ENCODE results near the gene DENND5B.
"Not testable (repeated sequence)": the region's sequence is repeated elsewhere in the genome, so short reads cannot be mapped to it uniquely, and the experiment has no call there.

DENND5B gene

GRCh38 chr12:31456562-31456961 lies 134.4 kb downstream of the DENND5B start:
- Mint-ChIP-seq H3K27ac (no peak overlapping the region), H3K9me3 (no peaks in the 10 kb centered on the region), H3K36me3 (peaks cover 31% of the 10 kb centered on the region), H3K27me3 (no peaks in the 10 kb centered on the region), H3K4me3 (no peak overlapping the region), H3K4me1 (peaks cover under 1% of the 10 kb centered on the region)
- ATAC-seq = no peak

GRCh38 chr12:31444736-31445135 lies 146.2 kb downstream of the DENND5B start:
- no peak overlapping the region for H3K4me3 Mint-ChIP-seq
- H3K36me3 Mint-ChIP-seq = peaks cover 13% of the 10 kb centered on the region
- H3K4me1 Mint-ChIP-seq = no peaks in the 10 kb centered on the region
- no peaks in the 10 kb centered on the region for H3K9me3 Mint-ChIP-seq
- no peak overlapping the region for H3K27ac Mint-ChIP-seq
- no peaks in the 10 kb centered on the region for H3K27me3 Mint-ChIP-seq
- no peak for ATAC-seq

GRCh38 chr12:31440586-31440985 lies 150.3 kb downstream of the DENND5B start:
- ATAC-seq = no peak
- Mint-ChIP-seq H3K4me1 (no peaks in the 10 kb centered on the region), H3K4me3 (no peak overlapping the region), H3K9me3 (no peaks in the 10 kb centered on the region), H3K36me3 (peaks cover 11% of the 10 kb centered on the region), H3K27ac (no peak overlapping the region), H3K27me3 (no peaks in the 10 kb centered on the region)

- Mint-ChIP-seq H3K36me3 (peaks cover 11% of the 10 kb centered on the region), H3K4me3 (no peak overlapping the region), H3K27ac (no peak overlapping the region), H3K9me3 (no peaks in the 10 kb centered on the region), H3K4me1 (peaks cover 2% of the 10 kb centered on the region), H3K27me3 (no peaks in the 10 kb centered on the region)
- no peak for ATAC-seq
Measured at GRCh38 chr12:31440134-31440533, 150.8 kb downstream of the DENND5B start.

GRCh38 chr12:31431721-31432240 lies 159.2 kb downstream of the DENND5B start:
- no peak overlapping the region for H3K4me3 Mint-ChIP-seq
- H3K36me3 Mint-ChIP-seq = peaks cover 16% of the 10 kb centered on the region
- peaks cover 7% of the 10 kb centered on the region for H3K4me1 Mint-ChIP-seq
- no peak for ATAC-seq
- no peaks in the 10 kb centered on the region for H3K27me3 Mint-ChIP-seq
- H3K9me3 Mint-ChIP-seq = no peaks in the 10 kb centered on the region
- H3K27ac Mint-ChIP-seq = no peak overlapping the region

GRCh38 chr12:31423405-31423804 lies 167.5 kb downstream of the DENND5B start:
- no peak for ATAC-seq
- peaks cover 28% of the 10 kb centered on the region for H3K36me3 Mint-ChIP-seq
- H3K27ac Mint-ChIP-seq = no peak overlapping the region
- H3K9me3 Mint-ChIP-seq = no peaks in the 10 kb centered on the region
- no peak overlapping the region for H3K4me3 Mint-ChIP-seq
- no peaks in the 10 kb centered on the region for H3K4me1 Mint-ChIP-seq
- H3K27me3 Mint-ChIP-seq = no peaks in the 10 kb centered on the region

GRCh38 chr12:31412292-31412801 lies 178.6 kb downstream of the DENND5B start:
- H3K4me1 Mint-ChIP-seq = peaks cover 5% of the 10 kb centered on the region
- peaks cover 28% of the 10 kb centered on the region for H3K36me3 Mint-ChIP-seq
- H3K27ac Mint-ChIP-seq = no peak overlapping the region

GRCh38 chr12:31408763-31409162 lies 182.2 kb downstream of the DENND5B start:
- Mint-ChIP-seq H3K4me1 (peaks cover 24% of the 10 kb centered on the region), H3K4me3 (no peak overlapping the region), H3K27me3 (no peaks in the 10 kb centered on the region), H3K9me3 (no peaks in the 10 kb centered on the region), H3K27ac (no peak overlapping the region), H3K36me3 (peaks cover 24% of the 10 kb centered on the region)
- ATAC-seq = no peak

More at GRCh38 chr12:31412292-31412801, 178.6 kb downstream of the DENND5B start:
- Mint-ChIP-seq H3K4me3 (no peak overlapping the region), H3K9me3 (no peaks in the 10 kb centered on the region), H3K27me3 (no peaks in the 10 kb centered on the region)
- ATAC-seq = no peak

- no peaks in the 10 kb centered on the region for H3K9me3 Mint-ChIP-seq
- H3K27ac Mint-ChIP-seq = peak overlapping the region; percentile 77
- H3K27me3 Mint-ChIP-seq = no peaks in the 10 kb centered on the region
- no peak for ATAC-seq
- peaks cover 24% of the 10 kb centered on the region for H3K4me1 Mint-ChIP-seq
- no peak overlapping the region for H3K4me3 Mint-ChIP-seq
- peaks cover 15% of the 10 kb centered on the region for H3K36me3 Mint-ChIP-seq
Measured at GRCh38 chr12:31407562-31407961, 183.4 kb downstream of the DENND5B start.

- Mint-ChIP-seq H3K9me3 (no peaks in the 10 kb centered on the region), H3K4me1 (peaks cover 24% of the 10 kb centered on the region), H3K27ac (peak overlapping the region; percentile 77), H3K27me3 (no peaks in the 10 kb centered on the region), H3K36me3 (peaks cover 22% of the 10 kb centered on the region), H3K4me3 (peak overlapping the region; percentile 17)
- peak; percentile 83 for ATAC-seq
Measured at GRCh38 chr12:31406345-31406744, 184.6 kb downstream of the DENND5B start.

GRCh38 chr12:31405021-31405420 lies 185.9 kb downstream of the DENND5B start:
- no peak overlapping the region for H3K4me3 Mint-ChIP-seq
- no peaks in the 10 kb centered on the region for H3K9me3 Mint-ChIP-seq
- no peaks in the 10 kb centered on the region for H3K27me3 Mint-ChIP-seq
- ATAC-seq = no peak
- peak overlapping the region; percentile 77 for H3K27ac Mint-ChIP-seq
- H3K36me3 Mint-ChIP-seq = peaks cover 26% of the 10 kb centered on the region
- peaks cover 24% of the 10 kb centered on the region for H3K4me1 Mint-ChIP-seq

GRCh38 chr12:31403099-31403607 lies 187.8 kb downstream of the DENND5B start:
- H3K36me3 Mint-ChIP-seq = peaks cover 24% of the 10 kb centered on the region
- ATAC-seq = peak; percentile 95
- not testable (repeated sequence) for H3K9me3 Mint-ChIP-seq, H3K27ac Mint-ChIP-seq, H3K27me3 Mint-ChIP-seq
- peaks cover 24% of the 10 kb centered on the region for H3K4me1 Mint-ChIP-seq
- peak overlapping the region; percentile 56 for H3K4me3 Mint-ChIP-seq

- no peaks in the 10 kb centered on the region for H3K4me1 Mint-ChIP-seq
- no peaks in the 10 kb centered on the region for H3K27me3 Mint-ChIP-seq
- no peak for ATAC-seq
- no peak overlapping the region for H3K4me3 Mint-ChIP-seq
- H3K27ac Mint-ChIP-seq = no peak overlapping the region
- no peaks in the 10 kb centered on the region for H3K9me3 Mint-ChIP-seq
- peaks cover 42% of the 10 kb centered on the region for H3K36me3 Mint-ChIP-seq
Measured at GRCh38 chr12:31393004-31393550, 197.9 kb downstream of the DENND5B start.

GRCh38 chr12:31390991-31391390 lies 199.9 kb downstream of the DENND5B start:
- no peak overlapping the region for H3K4me3 Mint-ChIP-seq
- no peaks in the 10 kb centered on the region for H3K4me1 Mint-ChIP-seq
- no peaks in the 10 kb centered on the region for H3K9me3 Mint-ChIP-seq
- H3K27ac Mint-ChIP-seq = no peak overlapping the region
- peaks cover 58% of the 10 kb centered on the region for H3K36me3 Mint-ChIP-seq
- ATAC-seq = no peak
- H3K27me3 Mint-ChIP-seq = no peaks in the 10 kb centered on the region

- H3K4me1 Mint-ChIP-seq = no peaks in the 10 kb centered on the region
- no peaks in the 10 kb centered on the region for H3K9me3 Mint-ChIP-seq
- peaks cover 71% of the 10 kb centered on the region for H3K36me3 Mint-ChIP-seq
- H3K4me3 Mint-ChIP-seq = no peak overlapping the region
- no peaks in the 10 kb centered on the region for H3K27me3 Mint-ChIP-seq
- no peak for ATAC-seq
- no peak overlapping the region for H3K27ac Mint-ChIP-seq
Measured at GRCh38 chr12:31388713-31389112, 202.2 kb downstream of the DENND5B start.

- no peak overlapping the region for H3K27ac Mint-ChIP-seq
- H3K4me3 Mint-ChIP-seq = no peak overlapping the region
- no peak for ATAC-seq
- no peaks in the 10 kb centered on the region for H3K4me1 Mint-ChIP-seq
- H3K36me3 Mint-ChIP-seq = peaks cover 63% of the 10 kb centered on the region
- H3K27me3 Mint-ChIP-seq = no peaks in the 10 kb centered on the region
- no peaks in the 10 kb centered on the region for H3K9me3 Mint-ChIP-seq
Measured at GRCh38 chr12:31387466-31387865, 203.5 kb downstream of the DENND5B start.
